ENCODE measurements around the gene ARRDC4.

ARRDC4 gene

GRCh38 chr15:97960364-97961066 lies at the start of gene ARRDC4:
ARRDC4 (plus strand) TSS chr15:97960703; CDS start chr15:97960862, 159 bp downstream.
- peak; percentile 93 to 95 for DNase-seq

- no peak for DNase-seq
Measured at GRCh38 chr15:97914711-97915110, 45.8 kb upstream of the ARRDC4 start.

GRCh38 chr15:97915261-97915660 lies 45.2 kb upstream of the ARRDC4 start:
- DNase-seq = no peak

- no peak for DNase-seq
Measured at GRCh38 chr15:97921296-97921865, 39.1 kb upstream of the ARRDC4 start.

- DNase-seq = no peak
Measured at GRCh38 chr15:97929456-97930229, 30.9 kb upstream of the ARRDC4 start.

- DNase-seq = no peak
Measured at GRCh38 chr15:97930230-97930629, 30.3 kb upstream of the ARRDC4 start.

GRCh38 chr15:97931314-97931713 lies 29.2 kb upstream of the ARRDC4 start:
- no peak for DNase-seq

- DNase-seq = no peak
Measured at GRCh38 chr15:97933589-97933988, 26.9 kb upstream of the ARRDC4 start.

GRCh38 chr15:97940993-97941392 lies 19.5 kb upstream of the ARRDC4 start:
- DNase-seq = no peak

- no peak for DNase-seq
Measured at GRCh38 chr15:97941572-97941971, 18.9 kb upstream of the ARRDC4 start.

- no peak for DNase-seq
Measured at GRCh38 chr15:97944724-97945123, 15.8 kb upstream of the ARRDC4 start.

- no peak for DNase-seq
Measured at GRCh38 chr15:97947465-97948260, 12.8 kb upstream of the ARRDC4 start.

- DNase-seq = no peak
Measured at GRCh38 chr15:97953254-97953653, 7.2 kb upstream of the ARRDC4 start.

GRCh38 chr15:97953748-97954147 lies 6.8 kb upstream of the ARRDC4 start:
- DNase-seq = no peak

GRCh38 chr15:97955035-97955434 lies 5.5 kb upstream of the ARRDC4 start:
- no peak for DNase-seq

GRCh38 chr15:97955529-97955928 lies 5.0 kb upstream of the ARRDC4 start:
- DNase-seq = no peak

GRCh38 chr15:97959724-97960363 lies 659 bp upstream of the ARRDC4 start:
- no peak for DNase-seq

GRCh38 chr15:97961067-97961954 lies 808 bp downstream of the ARRDC4 start:
- DNase-seq = no peak

- DNase-seq = no peak
Measured at GRCh38 chr15:97962263-97962662, 1.8 kb downstream of the ARRDC4 start.

GRCh38 chr15:97963779-97964178 lies 3.3 kb downstream of the ARRDC4 start:
- DNase-seq = no peak

- DNase-seq = no peak
Measured at GRCh38 chr15:97966246-97966645, 5.7 kb downstream of the ARRDC4 start.
